ENCODE results near the gene TCF4.
A peak's percentile ranks its signal among the peaks of the same experiment; 100 is the strongest.

Gene TCF4

GRCh38 chr18:55343396-55344073 lies 244.5 kb downstream of the TCF4 start:
- DNase-seq, result no peak

DNA sequence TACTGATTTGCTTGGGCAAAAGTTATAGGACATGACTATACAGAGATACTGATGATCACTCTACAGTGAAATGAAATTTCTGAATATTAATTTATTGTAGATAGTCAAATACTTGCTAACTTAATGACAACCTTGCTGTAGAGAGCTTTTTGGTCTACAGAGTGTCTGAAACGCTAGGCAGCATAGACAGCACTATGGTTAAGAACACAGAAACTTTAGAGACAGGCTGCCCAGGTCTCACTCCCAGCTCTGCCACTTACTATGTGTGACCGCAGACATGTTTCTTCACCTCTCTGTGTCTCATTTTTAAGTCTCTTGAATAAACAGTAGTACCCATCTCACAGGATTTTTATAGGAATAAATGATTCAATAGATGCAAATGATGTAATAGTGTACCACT lies 247.0 kb downstream of the TCF4 start:
- no peak for DNase-seq

DNA sequence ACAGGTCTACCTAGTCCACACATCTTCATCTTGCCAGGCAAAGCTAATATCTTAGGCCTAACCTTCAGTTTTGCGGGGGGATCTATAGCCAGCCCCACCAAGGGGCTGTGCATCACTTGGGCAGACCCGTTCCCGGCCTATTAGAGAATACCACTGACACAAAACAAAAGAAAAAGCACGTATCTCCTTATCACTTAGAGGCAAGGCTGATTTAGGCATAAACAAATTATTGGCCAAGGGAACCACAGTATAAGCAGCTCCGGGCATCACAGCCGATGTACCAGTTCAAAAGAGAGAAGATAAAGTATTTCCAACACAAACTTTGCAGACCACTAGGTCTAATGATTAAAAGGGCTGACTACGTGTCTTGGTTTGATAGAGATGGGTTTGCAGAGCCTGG lies 248.0 kb downstream of the TCF4 start:
- DNase-seq, result no peak

- no peak for DNase-seq
Measured at GRCh38 chr18:55338978-55339650, 248.9 kb downstream of the TCF4 start.

DNA sequence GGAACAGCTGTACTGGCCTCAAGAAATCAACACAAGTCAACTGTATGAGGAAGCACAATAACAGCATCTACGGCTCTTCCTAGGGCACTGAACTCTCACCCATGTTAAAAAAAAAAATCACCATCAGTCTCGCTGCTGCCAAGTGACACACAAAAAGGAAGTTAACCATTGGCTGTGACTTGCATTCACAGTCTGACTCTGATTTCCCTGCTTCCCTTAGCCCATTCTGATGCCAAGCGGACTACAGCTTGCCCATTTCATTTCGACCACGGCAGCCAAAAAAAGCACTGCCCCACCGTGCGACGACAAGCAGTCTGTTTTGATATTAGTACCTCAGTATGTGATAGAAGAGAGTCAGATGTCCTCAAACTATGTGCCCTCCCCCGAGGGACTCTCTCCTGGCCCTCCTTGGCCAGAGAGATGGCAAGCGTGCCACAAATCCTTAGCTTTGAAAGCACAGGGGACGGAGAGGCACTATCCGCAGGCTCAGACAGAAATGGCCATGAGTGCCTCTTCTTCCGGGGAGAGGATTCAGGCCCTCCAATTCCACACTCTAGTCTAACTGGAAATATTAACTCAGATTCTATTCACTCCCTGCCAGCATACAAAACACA lies 250.0 kb downstream of the TCF4 start:
- DNase-seq, result no peak

DNA sequence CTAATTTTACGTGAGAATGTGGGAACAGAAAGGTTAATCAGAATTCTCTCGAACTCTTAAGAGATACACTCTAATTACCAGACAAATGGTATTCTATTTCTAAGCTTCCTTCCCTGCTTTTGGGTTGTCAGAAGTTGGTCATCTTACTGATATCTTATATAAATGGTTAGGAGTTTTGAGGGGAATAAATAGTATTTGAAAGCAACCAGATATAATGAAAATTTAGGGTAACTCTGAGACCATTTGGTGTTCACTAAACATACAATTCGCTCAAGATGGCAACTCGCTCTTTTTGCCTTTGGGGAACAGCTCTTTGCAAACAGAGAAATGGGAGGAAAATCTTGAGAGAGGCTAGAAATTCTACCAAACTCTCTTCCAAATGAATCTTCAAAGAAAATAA lies 250.9 kb downstream of the TCF4 start:
- DNase-seq, result no peak

DNA sequence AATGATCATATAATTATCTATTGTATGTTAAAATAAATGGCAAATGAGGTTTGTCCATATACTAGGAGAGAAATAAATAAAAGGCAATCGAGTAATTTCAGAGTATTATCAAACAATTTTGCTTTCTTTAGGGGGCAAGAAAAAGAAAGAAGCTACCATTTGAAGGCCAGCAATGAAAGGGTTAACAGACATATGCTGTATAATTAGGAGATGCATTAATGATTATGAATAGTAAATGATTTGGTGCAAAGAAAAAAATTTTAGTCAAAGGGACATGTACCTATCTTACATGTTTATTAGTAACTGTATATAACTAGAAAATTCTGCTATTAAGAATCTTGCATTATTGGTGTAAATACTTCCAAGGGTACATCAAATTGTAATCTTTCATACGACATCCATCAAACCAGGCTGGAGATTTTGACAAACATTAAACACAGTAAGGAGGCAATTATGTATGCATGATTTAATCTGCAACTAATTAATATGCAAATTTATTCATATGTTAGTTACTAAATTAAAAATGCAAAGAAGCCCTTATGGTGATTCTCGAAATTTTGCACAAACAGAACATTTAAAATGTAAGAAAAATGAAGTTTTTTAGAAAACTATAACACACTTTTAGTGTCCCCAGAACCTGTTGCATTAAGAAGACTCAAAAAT lies 251.4 kb downstream of the TCF4 start:
- no peak for DNase-seq

- no peak for DNase-seq
Measured at GRCh38 chr18:55334875-55335274, 253.1 kb downstream of the TCF4 start.

GRCh38 chr18:55331301-55331700 lies 256.7 kb downstream of the TCF4 start:
- no peak for DNase-seq

- no peak for DNase-seq
Measured at GRCh38 chr18:55328301-55328700, 259.7 kb downstream of the TCF4 start.

DNA sequence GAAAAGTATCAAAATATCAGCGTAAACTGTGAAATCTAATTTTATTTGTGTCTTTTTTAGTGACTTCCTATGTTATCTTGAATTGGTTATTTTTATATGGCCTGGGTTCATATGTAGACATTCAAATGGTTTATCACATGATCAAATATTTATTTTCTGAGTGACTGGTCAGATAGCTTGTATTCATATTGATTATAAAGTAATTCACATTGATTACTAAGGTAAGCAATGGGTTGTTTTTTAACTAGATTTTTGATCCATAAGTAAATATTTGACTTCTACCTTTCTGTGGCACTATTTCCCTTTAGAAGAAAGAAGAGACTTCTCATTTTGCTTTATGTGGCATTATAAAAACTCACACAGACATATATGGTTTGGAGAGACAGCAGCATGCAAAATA lies 260.5 kb downstream of the TCF4 start:
- no peak for DNase-seq

GRCh38 chr18:55326134-55326533 lies 261.9 kb downstream of the TCF4 start:
- no peak for DNase-seq

GRCh38 chr18:55324166-55324565 lies 263.8 kb downstream of the TCF4 start:
- DNase-seq, result no peak

DNA sequence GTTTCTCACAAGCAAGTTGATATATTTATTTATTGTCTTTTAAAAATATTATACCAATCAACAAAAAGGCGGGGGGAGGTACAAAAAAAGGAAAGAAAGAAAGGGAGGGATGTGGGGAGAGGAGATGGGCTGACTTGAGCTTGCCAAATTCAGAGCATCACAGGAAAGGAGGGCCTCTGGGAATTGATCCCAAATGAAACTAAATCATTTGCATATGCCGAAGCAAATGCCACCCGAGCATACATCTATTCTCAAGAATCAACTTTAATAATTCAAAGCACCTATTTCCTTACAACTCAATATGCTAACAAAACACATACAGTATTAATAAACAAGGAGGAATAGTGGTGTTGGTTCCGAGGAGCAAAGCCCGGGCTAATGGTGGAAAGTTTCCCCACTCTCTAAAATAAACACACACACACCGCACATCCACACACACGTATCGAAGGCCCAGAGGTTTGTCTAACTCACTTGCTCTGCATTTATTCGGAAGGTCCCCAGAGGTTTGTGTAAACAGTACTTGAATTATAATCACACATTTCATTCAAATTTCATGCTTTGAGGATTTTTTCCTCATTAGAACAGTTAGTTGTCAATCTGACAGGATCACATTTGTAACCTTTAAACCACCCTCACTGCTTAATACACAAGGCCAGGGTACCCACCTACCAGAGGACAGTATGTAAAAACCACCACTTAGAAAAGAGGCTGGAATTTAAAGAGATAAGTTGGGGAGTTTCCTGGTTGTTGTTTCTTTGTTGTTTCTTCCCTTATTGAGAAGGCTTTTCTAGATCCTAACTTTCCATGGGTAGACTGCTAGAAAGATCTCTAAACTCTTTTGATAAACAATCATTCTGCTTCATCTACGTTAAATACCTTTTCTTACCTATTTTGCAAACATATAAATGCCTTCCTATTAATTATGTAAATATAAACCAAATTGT lies 264.7 kb downstream of the TCF4 start:
- DNase-seq, result peak; percentile 26

DNA sequence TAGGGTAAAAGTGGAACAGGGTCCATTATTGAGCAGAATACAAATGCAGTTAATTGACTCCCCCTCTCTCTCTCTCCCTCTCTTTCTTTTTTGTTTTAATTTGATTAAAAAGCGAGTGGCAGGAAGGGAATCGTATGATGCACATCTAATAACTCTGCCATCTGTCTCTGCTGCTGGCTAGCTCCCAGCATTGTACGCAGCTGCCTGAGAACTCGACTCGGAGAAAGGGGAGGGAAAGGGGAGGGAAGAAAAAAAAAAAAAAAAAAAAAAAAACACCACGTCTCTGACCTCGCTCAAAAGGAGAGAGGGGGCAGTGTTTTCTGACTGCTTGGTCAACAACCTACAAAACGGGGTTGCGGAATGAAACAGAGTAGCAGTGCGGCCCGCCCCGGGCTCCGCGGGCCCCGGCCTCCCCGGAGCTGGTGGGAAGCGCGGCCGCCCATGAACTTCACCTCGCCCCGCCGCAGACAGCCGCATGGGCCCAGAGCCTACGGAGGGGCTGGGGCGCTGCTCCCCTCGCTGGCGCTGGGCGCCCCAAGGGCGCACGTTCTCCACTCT lies 265.7 kb downstream of the TCF4 start:
- DNase-seq, result peak; percentile 94

DNA sequence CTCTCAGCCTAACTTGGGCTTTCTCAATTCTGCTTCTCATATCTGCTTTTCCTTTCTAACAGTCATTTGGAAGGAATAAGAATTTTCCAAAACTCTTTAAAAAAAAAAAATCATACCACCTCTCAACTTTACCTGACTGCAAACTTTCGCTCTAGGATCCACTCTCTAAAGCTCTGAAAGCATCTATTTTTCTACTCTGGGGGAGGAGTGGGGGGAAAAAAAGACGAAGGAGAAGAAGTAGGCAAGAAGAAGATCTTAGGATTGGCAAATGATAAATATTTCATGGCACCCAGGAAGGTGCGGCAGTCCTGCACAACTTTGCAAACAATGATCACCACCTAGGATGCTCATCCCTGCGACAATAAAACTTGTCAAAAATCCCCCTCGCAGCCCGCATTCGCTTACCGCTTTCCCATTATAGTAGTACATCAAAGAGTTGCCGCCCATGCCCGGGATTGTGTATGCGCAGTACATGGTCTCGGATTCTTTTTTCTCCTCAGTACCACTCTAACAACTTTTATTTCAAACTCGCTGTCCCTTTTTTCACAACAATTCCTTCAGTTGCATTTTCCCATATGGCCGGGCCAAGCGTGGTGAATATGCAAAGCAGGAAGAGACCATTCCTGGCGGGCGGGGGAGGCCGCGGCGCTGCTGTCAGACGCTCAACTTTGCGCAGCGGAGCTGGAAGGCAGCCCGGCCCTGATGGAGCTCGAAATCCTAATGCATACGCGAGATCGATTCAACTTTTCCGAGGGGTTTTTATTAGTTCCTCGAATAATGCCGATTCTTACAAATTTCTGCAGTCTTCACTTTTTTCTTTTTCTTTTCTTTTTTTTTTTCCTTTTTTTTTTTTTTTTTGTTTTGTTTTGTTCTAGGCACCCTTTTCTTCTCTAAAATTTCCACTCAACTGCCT lies 266.5 kb downstream of the TCF4 start:
- DNase-seq, result peak; percentile 95

DNA sequence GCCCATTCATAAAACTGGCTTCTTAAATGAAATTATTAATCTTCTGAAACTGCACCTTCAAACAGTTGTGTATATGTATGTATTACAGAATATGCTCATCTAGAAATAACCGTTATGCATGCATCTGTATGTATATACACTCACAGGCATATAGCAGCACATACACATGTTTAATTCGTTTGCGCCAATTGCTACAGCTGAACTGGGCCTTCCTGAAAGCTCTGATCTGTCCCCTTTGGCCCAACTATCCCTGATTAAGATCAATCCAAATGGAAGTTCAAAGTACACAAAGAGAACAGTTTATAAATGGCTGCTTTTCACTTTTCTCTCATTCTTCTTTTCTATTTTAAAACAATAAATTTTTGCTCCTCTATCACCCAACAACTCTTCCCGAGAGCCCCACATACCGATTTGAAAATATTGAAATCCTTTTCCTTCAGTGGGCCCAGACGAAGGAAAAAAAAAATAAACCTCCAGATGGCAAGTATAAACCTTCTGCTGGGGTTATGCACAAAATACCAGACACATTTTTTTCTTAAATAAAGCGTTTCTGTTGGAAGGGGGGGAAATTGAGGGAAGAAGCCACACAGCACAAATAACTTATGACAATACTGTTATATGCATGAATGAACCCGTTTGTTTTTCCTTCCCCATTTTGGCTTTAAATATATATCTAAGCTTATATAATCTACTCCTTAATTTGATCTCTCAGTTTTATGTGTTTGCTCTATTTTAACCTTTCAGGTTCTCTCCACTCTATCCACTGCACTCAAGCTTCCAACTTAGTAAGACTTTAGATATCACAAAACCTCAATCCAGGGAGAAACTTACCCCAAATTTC lies 267.3 kb downstream of the TCF4 start:
- DNase-seq, result peak; percentile 23

GRCh38 chr18:55319459-55320193 lies 268.4 kb downstream of the TCF4 start:
- DNase-seq, result no peak

DNA sequence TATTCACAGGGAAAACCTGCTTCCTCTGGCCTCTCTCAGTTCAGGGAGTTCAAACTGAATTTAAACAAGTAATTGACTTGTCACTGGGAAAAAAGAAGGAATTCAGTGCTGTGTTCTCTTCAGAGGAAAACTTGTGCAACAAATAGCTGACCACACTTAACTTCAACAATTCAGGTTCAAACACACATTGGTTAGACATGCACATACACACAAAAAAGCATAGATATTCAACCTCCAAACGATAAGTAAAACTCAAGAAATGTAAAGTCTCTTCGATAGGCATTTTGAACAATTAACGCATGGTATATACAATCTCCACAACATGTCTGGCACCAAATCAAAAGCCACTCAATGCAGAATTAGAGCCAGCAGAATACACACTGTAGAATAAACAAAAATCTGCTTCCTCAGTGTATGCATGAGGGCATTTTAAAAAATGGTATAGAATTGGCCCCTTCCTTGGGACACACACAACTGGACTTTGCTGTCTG lies 269.0 kb downstream of the TCF4 start:
- DNase-seq, result no peak

Measured in retina (tissue), 1 donor.